Measurements from ENCODE around the gene GNL2.

GRCh38 chr1:37575692-37576091, 20.0 kb downstream of the GNL2 start:
- TF ChIP-seq EP300 (IDR thresholded peaks at IDR 0.05): no peak
- TF ChIP-seq POLR2A (IDR thresholded peaks at IDR 0.05): no peak

Data from tibial nerve (tissue), 3 donors.